Pancreas (tissue), 10 donors: ENCODE data around the gene IRF2BP2. TPM values are rescaled to one million over a fixed set of nuclear protein-coding genes. Genes with fewer than 3 reads are reported as not detected.
"Not testable (repeated sequence)": the region's sequence is repeated elsewhere in the genome, so short reads cannot be mapped to it uniquely, and the experiment has no call there.

Source experiments
- ATAC-seq, 4 donors: fragments of 200-7000 bp; cut with Tn5 transposase; one replicate each; pipeline versions ENCODE4 v1.8.0 to v1.9.1; 2020; ENCODE audit warnings: mild to moderate bottlenecking in 4 of 4, moderate library complexity in 4 of 4
- DNase-seq, 6 donors: peaks; one replicate each; pipeline ENCODE4 v3.0.0-alpha.2; 2020
- FAIRE-seq: peaks from 2 replicates; lab custom pipeline; 2012; peaks lifted over from hg19 to GRCh38; lab: Jason Lieb, UNC
- H3K27ac ChIP-seq, 4 donors: fragments of 200-600 bp; sonication (generic); 1 replicate in 3 of 4; 2 replicates in 1 of 4; pipeline versions ENCODE4 v1.5.0 to v1.8.0; 2020
- H3K27me3 ChIP-seq, 4 donors: fragments of 200-600 bp; one replicate each; pipeline ENCODE4 v1.8.0; 2021
- H3K36me3 ChIP-seq, 3 donors: fragments of 200-600 bp; sonication (generic) in 1 of 3; one replicate each; pipeline versions ENCODE4 v1.5.0 to v1.8.0; 2020 to 2021
- H3K4me1 ChIP-seq, 3 donors: fragments of 200-600 bp; one replicate each; pipeline ENCODE4 v1.8.0; 2021
- H3K4me3 ChIP-seq, 4 donors: fragments of 200-600 bp; sonication (generic) in 2 of 4; one replicate each; pipeline versions ENCODE4 v1.5.0 to v1.8.0; 2020 to 2021
- H3K9me3 ChIP-seq, 4 donors: fragments of 200-600 bp; one replicate each; pipeline ENCODE4 v1.8.0; 2021
- WGBS, 2 donors: extraction: QIAGEN DNeasy Blood & Tissue Kit; methylation state at CpG; one replicate each; pipeline ENCODE4 v1.1.7; 2013; 5-methylcytosine and 5-hydroxymethylcytosine counted together
- intact Hi-C, 3 donors: fragments of 100-400 bp; cut with DNase I; formaldehyde crosslinking; loops; one replicate each; pipeline versions ENCODE4 v1.11.1 to v1.14.2; 2022
- polyA plus RNA-seq, 2 donors: library from polyadenylated mRNA; stranded (reverse); fragments of 200-250 nt; gene quantifications; one replicate each; pipeline ENCODE4 v1.2.3, GENCODE V29; 2013
- total RNA-seq, 6 donors: library from RNA; stranded (reverse); fragmentation: NEBNext Ultra II Directional in 4 of 6; extraction: Animal tissue kit (Norgen Biotek cat#: 25700) in 4 of 6; gene quantifications; one replicate each; pipeline versions ENCODE4 v1.2.1 to v1.2.4, GENCODE V29; 2021 to 2023
- TF ChIP-seq, protein P1 (sequence below), 4 donors: fragments of 200-600 bp; sonication (generic) in 3 of 4; IDR thresholded peaks; one replicate each; pipeline versions ENCODE4 v1.5.0 to v1.8.0; 2021; ENCODE audit warnings: antibody characterized with exemption in 4 of 4
- donor health status: healthy with polysubstance abuse.
- donor health status: DM: no; HTN: no; CAD: no; lungs with moderate emphysema.
- donor health status: DM: no; HTN: no; CAD: no.
- donor health status: control.
- donor health status: control.
- donor health status: Bipolar disorder and iron deficiency.
- donor health status: DM: yes; HTN: yes; CAD: no.
- donor health status: DM: no; HTN: no; CAD: no.
- donor health status: DM: no; HTN: no; CAD: no.
- donor health status: DM: yes; HTN: yes; CAD: no.

The IRF2BP2 gene
- total and polyA plus RNA-seq, 8 donors, result 47.0 to 95.6 (median 57.7) TPM

DNA sequence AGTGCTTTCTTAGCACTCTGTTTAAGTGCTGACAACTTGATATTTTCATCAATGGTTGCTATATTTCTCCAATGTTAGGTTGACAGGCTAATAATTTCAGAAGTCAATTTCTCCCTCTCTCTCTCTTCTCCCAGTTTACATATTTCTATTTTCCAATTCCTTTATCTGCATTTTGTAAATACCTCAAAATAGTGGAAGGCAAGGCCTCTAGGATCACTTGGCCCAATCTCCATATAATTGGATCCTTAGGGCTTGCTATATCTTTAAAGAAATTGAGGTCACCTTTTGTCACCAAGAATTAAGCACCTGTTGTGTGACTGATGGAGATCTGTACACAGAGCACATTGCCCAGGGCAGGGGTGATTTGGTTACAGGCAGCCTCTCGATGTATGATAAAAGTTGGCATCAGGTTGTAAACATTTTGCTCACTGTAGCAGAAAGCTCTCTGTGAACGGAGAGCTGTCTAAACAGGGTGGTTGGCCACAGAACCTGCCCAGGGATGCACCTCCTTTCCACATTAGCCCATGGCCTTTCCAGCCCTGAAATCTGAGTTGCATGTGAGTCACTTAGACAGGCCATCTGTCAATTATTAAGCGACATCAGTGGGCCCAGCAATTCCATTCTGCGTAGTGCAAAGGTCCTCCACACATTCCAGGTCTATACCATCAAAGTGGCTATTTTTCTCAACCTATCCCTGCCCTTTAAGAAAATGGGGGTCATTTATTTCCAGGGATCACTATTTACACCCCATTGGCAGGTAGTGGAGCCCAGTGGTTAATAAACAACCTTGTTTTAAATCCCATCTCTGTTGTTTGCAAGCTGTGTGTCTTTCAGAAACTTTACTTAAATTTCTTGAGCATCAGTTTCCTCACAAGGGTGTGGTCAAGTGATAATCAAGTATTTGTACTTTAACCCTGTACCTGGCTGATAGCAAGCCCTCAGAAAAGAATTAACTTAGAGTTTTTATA, 29.1 kb upstream of the IRF2BP2 start:
- intact Hi-C loops, result no loop called here
- no peaks in the 10 kb centered on the region for H3K27me3 ChIP-seq
- FAIRE-seq (no peak), DNase-seq (peak in 4 of 6 donors; percentile 49 to 67 (median 50)), ATAC-seq (peak; percentile 55 to 73 (median 66))
- H3K36me3 ChIP-seq, result no peaks in the 10 kb centered on the region
- peak overlapping the region in 3 of 4 donors; percentile 23 to 70 (median 55) for H3K27ac ChIP-seq
- 20 to 29% methylated on average over 4 of the region's 4 CpGs for WGBS, 2 donors
- peaks cover 27 to 44% (median 40%) of the 10 kb centered on the region in 3 donors for H3K4me1 ChIP-seq
- no peaks in the 10 kb centered on the region for H3K9me3 ChIP-seq
- TF ChIP-seq, protein P1, sequence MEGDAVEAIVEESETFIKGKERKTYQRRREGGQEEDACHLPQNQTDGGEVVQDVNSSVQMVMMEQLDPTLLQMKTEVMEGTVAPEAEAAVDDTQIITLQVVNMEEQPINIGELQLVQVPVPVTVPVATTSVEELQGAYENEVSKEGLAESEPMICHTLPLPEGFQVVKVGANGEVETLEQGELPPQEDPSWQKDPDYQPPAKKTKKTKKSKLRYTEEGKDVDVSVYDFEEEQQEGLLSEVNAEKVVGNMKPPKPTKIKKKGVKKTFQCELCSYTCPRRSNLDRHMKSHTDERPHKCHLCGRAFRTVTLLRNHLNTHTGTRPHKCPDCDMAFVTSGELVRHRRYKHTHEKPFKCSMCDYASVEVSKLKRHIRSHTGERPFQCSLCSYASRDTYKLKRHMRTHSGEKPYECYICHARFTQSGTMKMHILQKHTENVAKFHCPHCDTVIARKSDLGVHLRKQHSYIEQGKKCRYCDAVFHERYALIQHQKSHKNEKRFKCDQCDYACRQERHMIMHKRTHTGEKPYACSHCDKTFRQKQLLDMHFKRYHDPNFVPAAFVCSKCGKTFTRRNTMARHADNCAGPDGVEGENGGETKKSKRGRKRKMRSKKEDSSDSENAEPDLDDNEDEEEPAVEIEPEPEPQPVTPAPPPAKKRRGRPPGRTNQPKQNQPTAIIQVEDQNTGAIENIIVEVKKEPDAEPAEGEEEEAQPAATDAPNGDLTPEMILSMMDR (IDR thresholded peaks at IDR 0.05), result no peak
- H3K4me3 ChIP-seq, result no peak overlapping the region

DNA sequence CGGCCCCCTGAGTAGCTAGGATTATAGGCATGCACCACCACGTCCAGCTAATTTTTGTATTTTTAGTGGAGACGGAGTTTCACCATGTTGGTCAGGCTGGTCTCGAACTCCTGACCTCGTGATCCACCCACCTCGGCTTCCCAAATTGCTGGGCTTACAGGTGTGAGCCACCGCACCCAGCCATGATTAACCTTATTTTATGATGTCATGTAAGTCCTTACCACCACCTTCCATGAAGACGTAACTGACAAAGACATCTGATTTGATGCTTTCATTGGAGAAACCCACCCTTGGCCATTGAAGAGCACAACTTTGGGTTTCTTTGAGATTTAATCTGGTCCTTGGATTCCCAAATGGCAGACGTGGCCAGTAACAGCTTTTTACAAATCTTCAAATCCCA, 24.9 kb upstream of the IRF2BP2 start:
- WGBS, 2 donors, result 82 to 86% methylated on average over 9 of the region's 9 CpGs
- H3K27ac ChIP-seq, FAIRE-seq, H3K27me3 ChIP-seq, H3K9me3 ChIP-seq, H3K36me3 ChIP-seq, H3K4me3 ChIP-seq, ATAC-seq, DNase-seq, intact Hi-C loops: not testable (repeated sequence)
- peaks cover 11 to 20% (median 14%) of the 10 kb centered on the region in 3 donors for H3K4me1 ChIP-seq

DNA sequence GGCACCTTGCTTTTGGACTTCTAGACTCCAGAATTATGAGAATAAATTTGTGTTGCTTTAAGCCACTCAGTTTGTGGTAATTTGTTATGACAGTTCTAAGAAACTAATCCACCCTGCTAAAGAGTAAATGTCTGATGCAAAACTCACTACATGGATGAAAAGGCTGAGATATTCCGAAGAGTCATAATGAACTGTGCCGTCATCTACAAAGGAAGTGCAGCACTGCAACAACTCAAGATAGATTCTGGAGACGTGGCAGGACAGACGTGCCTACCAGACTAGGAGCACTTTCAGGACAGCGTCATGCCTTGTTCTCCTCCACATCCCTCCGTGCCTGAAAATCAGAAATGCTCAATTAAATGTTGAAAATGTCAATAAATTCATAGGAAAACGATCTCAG, 24.4 kb upstream of the IRF2BP2 start:
- no peaks in the 10 kb centered on the region for H3K27me3 ChIP-seq
- H3K36me3 ChIP-seq, result no peaks in the 10 kb centered on the region
- peaks cover 6 to 15% (median 9%) of the 10 kb centered on the region in 3 donors for H3K4me1 ChIP-seq
- intact Hi-C loops, result no loop called here
- ATAC-seq (no peak), DNase-seq (no peak), FAIRE-seq (no peak)
- no peak overlapping the region for H3K27ac ChIP-seq
- 85 to 89% methylated on average over 7 of the region's 7 CpGs for WGBS, 2 donors
- TF ChIP-seq, protein P1 (IDR thresholded peaks at IDR 0.05), result no peak
- H3K4me3 ChIP-seq, result no peak overlapping the region
- no peaks in the 10 kb centered on the region for H3K9me3 ChIP-seq

DNA sequence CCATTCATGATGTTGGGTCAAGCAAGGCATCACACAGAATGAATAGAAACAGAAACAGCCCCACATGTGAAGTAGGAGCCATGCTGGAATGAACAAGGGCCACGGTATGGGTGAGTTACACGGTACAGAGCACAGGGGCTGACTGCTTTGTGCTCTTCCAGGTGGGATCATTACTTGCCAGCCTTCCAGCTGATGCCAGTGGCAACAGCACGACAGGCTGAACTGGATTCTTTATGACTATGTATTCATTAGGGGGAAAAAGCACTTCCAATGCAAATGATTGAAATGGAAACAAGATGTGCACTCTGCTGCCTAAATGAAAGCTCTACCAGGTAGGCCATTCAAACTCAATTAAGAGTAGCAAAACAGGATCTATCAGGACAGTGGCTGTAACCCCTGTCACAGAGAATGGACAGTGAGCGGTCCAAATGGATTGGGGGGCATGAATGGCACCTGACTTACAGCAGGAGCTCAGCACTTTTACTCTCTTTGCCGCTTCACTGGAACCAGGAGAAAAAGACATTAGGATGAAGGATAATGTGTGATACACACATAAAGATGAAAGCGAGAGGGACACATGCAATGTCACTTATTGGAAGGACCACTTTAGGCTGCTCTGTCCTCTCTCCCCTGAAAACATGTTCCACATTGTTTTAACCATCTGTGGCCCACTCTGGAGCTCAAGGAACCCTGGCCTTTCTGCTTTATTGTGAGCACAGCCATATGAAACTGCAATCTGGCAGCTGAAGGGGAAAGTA, 23.4 kb upstream of the IRF2BP2 start:
- H3K27ac ChIP-seq, result no peak overlapping the region
- ATAC-seq (no peak), DNase-seq (no peak), FAIRE-seq (no peak)
- 91 to 95% methylated on average over 6 of the region's 6 CpGs for WGBS, 2 donors
- peaks cover 0 to 5% (median 0%) of the 10 kb centered on the region in 3 donors for H3K4me1 ChIP-seq
- no peaks in the 10 kb centered on the region for H3K36me3 ChIP-seq
- intact Hi-C loops, result no loop called here
- no peaks in the 10 kb centered on the region for H3K9me3 ChIP-seq
- H3K27me3 ChIP-seq, result no peaks in the 10 kb centered on the region
- H3K4me3 ChIP-seq, result no peak overlapping the region
- TF ChIP-seq, protein P1 (IDR thresholded peaks at IDR 0.05), result no peak

DNA sequence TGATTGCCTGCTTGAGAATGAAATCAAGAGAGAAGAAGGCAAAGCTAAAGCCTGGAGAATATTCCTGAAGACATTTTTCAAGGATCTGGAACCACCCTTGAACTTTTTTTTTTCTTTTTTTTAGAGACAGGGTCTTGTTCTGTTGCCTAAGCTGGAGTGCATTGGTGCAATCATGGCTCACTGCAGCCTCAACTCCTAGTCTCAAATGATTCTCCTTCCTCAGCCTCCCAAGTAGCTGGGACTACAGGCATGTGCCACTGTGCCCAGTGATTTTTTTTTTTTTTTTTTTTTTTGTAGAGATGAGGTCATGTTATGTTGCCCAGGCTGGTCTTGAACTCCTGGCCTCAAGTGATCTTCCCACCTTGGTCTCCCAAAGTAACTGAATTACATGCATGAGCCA, 22.2 kb upstream of the IRF2BP2 start:
- Histone ChIP-seq H3K4me3 (no peak overlapping the region), H3K36me3 (no peaks in the 10 kb centered on the region), H3K27me3 (no peaks in the 10 kb centered on the region), H3K9me3 (no peaks in the 10 kb centered on the region), H3K27ac (peak overlapping the region in 2 of 4 donors; percentile 64 to 66), H3K4me1 (peaks cover 0 to 8% (median 0%) of the 10 kb centered on the region in 3 donors)
- intact Hi-C loops, result no loop called here
- ATAC-seq (no peak), DNase-seq (no peak), FAIRE-seq (no peak)
- TF ChIP-seq, protein P1 (IDR thresholded peaks at IDR 0.05), result no peak
